G401.6 (cell line): Measurements from ENCODE around the gene MTMR6.

Source experiments
- FAIRE-seq: peaks from 2 replicates; lab custom pipeline; 2012; peaks lifted over from hg19 to GRCh38; lab: Jason Lieb, UNC

The MTMR6 gene

DNA sequence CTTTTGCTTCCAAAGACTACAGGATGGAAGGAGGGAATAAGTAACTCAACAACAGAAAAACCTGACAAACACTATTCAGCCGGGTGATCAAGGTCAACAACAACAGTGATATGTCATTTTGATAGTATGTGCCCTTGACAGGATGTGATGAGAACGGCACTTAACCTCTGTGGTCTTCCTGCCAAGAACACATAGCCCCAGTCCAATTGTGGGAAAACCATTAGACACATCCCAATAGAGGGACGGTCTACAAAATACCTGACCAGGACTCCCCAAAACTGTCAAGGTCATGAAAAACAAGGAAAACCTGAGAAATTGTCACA lies 72.1 kb downstream of the MTMR6 start:
- FAIRE-seq = no peak

DNA sequence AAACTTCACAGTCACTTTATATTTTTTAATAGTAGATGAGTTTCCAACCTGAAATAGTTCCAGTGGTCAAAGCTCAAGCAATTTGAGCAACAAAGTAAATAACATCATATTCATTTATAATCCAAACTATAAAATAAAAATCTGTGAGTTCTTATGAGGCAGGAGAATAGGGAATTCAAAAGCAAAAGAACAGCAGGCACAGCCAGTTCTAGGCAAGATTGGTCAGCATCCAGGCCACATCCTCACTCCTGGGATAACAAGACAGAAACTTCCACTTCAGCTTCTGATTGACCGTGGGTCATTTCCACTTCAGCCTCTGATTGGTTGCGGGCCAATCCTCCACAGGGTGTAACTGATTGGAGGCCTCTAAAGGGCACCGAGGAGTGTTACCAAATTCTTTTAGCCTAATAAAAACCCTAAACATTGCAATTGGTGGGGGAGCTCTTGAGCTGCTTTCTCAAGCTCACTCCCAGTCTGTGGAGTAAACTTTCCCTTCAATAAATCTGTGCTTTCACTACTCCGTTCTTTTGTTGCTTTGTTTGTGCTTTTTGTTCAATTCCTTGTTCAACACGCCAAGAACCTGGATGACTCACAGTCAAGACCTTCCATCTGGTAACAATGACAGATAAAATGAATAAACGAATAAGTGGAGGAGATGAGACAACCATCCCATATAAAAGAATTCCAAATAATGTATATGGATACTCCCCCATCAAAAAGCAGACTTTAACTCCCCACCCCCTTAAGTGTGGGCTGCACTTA lies 72.6 kb downstream of the MTMR6 start:
- FAIRE-seq = no peak

DNA sequence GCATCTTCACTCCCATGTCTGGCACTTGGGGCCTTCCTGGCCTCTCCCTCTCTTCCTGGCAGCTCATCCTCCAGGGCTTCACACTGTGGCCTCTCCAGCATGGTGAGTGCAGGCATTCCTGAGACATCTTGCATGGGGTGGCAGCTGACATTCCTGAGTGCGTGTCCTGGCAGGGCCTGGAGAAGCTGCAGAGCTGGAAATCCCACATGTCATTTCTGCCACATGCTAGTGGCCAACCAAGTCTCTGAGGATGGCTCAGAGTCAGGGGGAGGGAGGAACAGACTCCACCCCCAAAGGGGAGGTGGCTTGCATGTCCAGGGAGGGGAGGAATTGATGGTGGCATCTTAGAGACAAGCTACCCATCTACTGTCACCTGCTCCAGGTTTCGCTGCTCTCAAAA lies 73.6 kb downstream of the MTMR6 start:
- no peak for FAIRE-seq

DNA sequence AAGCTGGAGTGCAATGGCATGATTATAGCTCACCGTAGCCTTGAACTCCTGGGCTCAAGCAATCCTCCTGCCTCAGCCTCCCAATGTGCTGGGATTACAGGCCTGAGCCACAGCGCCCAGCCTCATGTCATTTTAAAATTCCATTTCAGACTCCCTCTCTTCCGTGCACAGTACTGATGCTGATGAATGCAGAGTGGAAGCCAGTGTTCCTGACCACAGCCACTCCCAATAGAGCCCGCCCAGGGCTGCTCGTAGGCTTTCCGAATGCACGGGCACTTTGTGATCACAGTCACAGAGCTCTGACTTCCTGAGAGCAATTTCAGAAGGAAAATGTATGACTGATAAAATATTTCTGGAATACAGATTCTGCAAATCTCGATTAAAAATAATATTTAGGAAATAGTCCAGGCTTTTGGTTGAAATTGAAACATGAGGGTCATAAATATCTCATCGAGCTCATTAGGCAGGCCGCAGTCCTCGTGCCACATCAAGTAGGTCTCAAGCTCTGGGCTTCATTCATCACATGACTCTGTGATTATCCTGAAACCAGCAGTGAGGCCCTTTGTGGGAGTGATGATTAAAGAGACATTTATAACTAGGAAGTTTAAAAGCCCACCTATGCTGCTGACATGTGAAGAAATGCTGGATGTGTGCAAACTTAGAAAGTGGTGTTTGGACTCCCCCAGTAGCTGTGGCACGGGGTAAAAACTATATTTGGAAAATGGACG lies 76.3 kb downstream of the MTMR6 start:
- no peak for FAIRE-seq

DNA sequence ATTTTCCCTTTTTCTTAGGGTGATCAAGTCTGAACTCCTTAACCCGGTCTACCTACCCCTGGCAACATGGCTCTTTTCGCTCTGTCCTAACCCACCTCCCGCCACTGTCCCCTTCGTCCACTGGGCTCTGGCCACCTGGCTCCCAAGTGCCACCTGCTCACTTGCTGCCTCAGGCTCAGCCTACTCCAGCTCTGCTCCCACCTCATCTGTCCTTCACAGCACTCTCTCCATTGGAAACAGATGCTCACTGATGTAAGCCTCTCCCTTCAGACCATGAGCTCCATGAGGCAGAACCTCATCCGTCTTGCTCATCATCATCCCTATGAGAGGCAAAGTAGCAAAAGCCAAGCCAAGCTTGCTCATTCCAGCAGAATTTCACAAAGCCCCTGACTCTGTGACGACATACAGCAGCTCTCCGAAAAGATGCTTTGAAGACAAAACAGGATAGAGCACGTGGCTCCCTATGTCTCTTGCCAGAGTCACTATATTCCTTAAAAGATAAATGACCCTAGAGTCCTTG lies 79.9 kb downstream of the MTMR6 start:
- no peak for FAIRE-seq

DNA sequence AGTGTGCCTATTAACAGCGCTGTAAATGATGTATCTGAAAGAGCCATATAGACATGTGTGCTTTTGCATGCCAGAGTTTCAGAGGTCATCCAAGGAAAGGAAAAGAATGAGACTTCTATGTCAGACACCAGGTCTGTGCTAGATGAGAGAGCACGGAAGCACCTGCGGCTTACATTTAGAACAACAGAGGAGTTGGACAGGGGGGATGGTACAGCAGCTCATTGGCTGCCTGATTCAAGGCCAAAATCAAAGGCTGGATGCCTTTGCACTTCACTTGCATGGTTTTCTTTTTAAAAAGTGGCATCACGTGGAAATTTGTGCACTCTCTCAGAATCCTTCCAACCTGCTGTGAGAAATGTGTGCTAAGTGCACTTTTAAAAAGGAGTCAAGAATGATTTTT lies 82.4 kb downstream of the MTMR6 start:
- no peak for FAIRE-seq

DNA sequence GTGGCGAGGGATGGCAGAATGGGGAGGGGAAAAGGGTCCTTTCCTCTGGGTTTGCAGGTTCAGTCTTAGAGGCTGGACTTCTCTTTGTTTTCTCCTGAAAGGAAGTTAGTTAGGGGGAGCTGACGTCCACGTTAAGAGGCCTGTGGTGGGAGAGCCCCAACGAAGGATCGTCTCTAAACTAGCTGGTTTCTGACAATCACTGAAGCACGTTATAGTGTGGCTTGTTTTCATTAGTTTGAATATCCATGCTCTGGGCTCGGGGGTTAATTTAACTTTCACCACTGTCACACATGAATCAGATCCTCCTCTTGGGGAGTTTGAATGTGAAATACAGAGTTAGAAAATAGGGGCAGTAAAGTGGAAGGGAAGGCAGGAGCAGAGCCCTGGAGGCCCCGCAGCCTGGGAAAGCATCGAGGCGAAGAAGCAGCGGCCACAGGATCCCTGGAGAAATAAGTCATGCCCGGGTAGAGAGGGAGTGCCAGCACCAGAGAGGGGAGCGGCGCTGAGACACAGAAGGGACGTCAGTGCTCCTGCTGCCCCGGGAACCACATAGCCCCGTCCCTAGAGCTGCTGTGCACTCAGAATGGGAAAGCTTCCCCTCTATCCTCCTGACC lies 84.1 kb downstream of the MTMR6 start:
- FAIRE-seq = no peak

DNA sequence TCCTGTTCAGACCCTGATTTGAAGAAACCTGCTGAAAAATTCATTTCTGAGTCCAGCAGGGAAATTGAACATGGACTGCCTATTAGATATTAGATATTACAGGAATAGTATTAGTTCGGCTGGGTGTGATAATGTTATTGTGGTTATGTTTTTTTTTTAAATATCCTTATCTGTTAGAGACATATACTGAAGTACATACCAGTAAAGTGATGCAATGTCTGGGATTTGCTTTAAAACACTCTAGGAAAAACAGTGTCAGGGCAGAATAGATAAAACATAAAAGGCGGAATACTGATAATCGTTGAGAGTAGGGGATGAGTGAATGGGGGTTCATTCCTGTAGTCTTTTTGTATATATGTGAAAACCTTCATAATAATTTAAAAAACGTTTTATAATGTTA lies 86.5 kb downstream of the MTMR6 start:
- FAIRE-seq = no peak

DNA sequence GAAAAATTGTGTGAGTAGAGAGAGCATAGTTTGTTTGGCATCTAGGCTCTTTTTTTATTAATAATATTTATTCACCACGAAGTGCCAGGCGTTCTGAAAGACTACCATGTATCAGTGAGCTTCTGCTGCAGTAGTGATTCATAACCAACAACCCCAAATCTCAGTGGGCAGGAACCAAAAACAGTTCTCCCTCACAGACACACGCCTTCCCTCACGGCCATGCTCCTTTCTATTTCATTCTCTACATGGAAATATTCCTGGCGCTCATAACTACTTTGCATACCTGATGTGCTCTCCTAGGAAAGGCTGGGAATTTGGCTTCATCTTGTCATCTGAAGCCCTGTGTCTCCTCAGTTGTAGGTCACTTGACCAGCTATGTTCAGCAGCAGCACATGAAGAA lies 88.6 kb downstream of the MTMR6 start:
- no peak for FAIRE-seq

DNA sequence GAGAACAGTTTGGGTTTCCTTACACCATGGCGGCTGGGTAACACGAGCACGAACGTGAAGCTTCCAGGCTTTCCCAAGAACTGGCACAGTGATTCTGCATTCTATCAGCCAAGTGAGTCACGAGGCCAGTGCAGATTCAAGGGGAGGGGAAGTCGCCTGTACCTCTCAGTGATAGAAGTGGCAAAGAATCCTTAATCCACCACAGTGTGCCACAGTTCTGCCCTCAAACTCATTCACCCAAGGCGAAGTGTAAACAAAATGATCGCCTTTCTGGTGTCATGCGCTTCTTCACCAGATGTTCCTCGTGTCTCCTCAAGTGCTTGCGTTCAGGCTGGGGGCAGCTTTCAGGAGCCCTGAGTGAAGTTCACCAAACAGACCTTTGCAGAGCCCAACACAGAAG lies 90.3 kb downstream of the MTMR6 start:
- FAIRE-seq = no peak
